Measurements from ENCODE around the gene SFTA2.

DNA sequence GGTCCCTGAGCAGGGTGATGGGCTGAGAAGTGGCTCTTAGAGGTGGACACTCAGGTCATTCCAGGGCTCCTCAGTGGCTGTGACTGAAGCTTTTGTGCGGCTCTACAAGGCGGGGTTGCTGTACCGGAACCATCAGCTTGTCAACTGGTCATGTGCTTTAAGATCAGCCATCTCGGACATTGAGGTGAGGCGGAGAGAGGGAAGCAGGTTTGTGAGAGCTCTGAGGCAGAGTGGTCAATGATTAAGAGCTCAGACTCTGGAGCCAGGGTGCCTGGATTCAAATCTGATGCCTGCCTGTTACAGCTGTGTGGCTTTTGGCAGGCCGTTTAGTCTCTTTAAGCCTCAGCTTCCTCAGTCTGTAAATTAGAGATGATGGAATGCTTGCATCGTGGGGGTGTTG lies 14.9 kb downstream of the SFTA2 start:
- TF ChIP-seq, protein P1, sequence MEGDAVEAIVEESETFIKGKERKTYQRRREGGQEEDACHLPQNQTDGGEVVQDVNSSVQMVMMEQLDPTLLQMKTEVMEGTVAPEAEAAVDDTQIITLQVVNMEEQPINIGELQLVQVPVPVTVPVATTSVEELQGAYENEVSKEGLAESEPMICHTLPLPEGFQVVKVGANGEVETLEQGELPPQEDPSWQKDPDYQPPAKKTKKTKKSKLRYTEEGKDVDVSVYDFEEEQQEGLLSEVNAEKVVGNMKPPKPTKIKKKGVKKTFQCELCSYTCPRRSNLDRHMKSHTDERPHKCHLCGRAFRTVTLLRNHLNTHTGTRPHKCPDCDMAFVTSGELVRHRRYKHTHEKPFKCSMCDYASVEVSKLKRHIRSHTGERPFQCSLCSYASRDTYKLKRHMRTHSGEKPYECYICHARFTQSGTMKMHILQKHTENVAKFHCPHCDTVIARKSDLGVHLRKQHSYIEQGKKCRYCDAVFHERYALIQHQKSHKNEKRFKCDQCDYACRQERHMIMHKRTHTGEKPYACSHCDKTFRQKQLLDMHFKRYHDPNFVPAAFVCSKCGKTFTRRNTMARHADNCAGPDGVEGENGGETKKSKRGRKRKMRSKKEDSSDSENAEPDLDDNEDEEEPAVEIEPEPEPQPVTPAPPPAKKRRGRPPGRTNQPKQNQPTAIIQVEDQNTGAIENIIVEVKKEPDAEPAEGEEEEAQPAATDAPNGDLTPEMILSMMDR (IDR thresholded peaks at IDR 0.05), result no peak
- no peak for TF ChIP-seq POLR2A (IDR thresholded peaks at IDR 0.05)
- TF ChIP-seq POLR2AphosphoS5 (IDR thresholded peaks at IDR 0.05), result no peak
- TF ChIP-seq EP300 (IDR thresholded peaks at IDR 0.05), result no peak
